ENCODE measurements around the gene SLC66A2. TPM values are rescaled to one million over a fixed set of nuclear protein-coding genes. Genes with fewer than 3 reads are reported as not detected.

SLC66A2 gene
- total RNA-seq, 1 donor from 2014 or later, result 52.9 TPM

GRCh38 chr18:79933765-79934164 lies 17.7 kb downstream of the SLC66A2 start:
- TF ChIP-seq CTCF (IDR thresholded peaks at IDR 0.05), result no peak
- H3K9me3 ChIP-seq, result peaks cover 23 to 53% of the 10 kb centered on the region in 2 donors
- no peak overlapping the region for H3K27ac ChIP-seq
- intact Hi-C loops (cut with DNase I), result no loop called here
- H3K4me3 ChIP-seq, result no peak overlapping the region
- peaks cover 20 to 63% of the 10 kb centered on the region in 2 donors for H3K36me3 ChIP-seq
- no peaks in the 10 kb centered on the region for H3K4me1 ChIP-seq
- no peaks in the 10 kb centered on the region for H3K27me3 ChIP-seq
- peak in 1 of 2 donors; percentile 18 for DNase-seq (ENCODE audit: low spot score in 2 of 2)

- no peak overlapping the region for H3K27ac ChIP-seq
- intact Hi-C loops (cut with DNase I), result no loop called here
- no peak for TF ChIP-seq CTCF (IDR thresholded peaks at IDR 0.05)
- H3K27me3 ChIP-seq, result no peaks in the 10 kb centered on the region
- no peaks in the 10 kb centered on the region for H3K4me1 ChIP-seq
- H3K4me3 ChIP-seq, result no peak overlapping the region
- peaks cover 23 to 53% of the 10 kb centered on the region in 2 donors for H3K9me3 ChIP-seq
- no peak for DNase-seq (ENCODE audit: low spot score in 2 of 2)
- H3K36me3 ChIP-seq, result peaks cover 22 to 64% of the 10 kb centered on the region in 2 donors
These were observed 18.5 kb downstream of the SLC66A2 start for GRCh38 chr18:79932907-79933306.

GRCh38 chr18:79931475-79931874 lies 20.0 kb downstream of the SLC66A2 start:
- intact Hi-C loops (cut with DNase I), result no loop called here
- Histone ChIP-seq H3K9me3 (peaks cover 23 to 53% of the 10 kb centered on the region in 2 donors), H3K4me3 (no peak overlapping the region), H3K27ac (no peak overlapping the region), H3K36me3 (peaks cover 26 to 53% of the 10 kb centered on the region in 2 donors), H3K4me1 (no peaks in the 10 kb centered on the region), H3K27me3 (no peaks in the 10 kb centered on the region)
- TF ChIP-seq CTCF (IDR thresholded peaks at IDR 0.05), result no peak
- no peak for DNase-seq (ENCODE audit: low spot score in 2 of 2)

- no peak overlapping the region for H3K27ac ChIP-seq
- no peaks in the 10 kb centered on the region for H3K4me1 ChIP-seq
- H3K36me3 ChIP-seq, result peaks cover 24 to 42% of the 10 kb centered on the region in 2 donors
- H3K27me3 ChIP-seq, result no peaks in the 10 kb centered on the region
- DNase-seq (ENCODE audit: low spot score in 2 of 2), result no peak
- no peak for TF ChIP-seq CTCF (IDR thresholded peaks at IDR 0.05)
- peaks cover 23 to 53% of the 10 kb centered on the region in 2 donors for H3K9me3 ChIP-seq
- H3K4me3 ChIP-seq, result no peak overlapping the region
- intact Hi-C loops (cut with DNase I), result no loop called here
These were observed 21.3 kb downstream of the SLC66A2 start for GRCh38 chr18:79930020-79930642.

- Histone ChIP-seq H3K4me3 (no peak overlapping the region), H3K4me1 (no peaks in the 10 kb centered on the region), H3K27me3 (no peaks in the 10 kb centered on the region), H3K27ac (no peak overlapping the region), H3K36me3 (peaks cover 20 to 37% of the 10 kb centered on the region in 2 donors), H3K9me3 (peaks cover 23 to 45% of the 10 kb centered on the region in 2 donors)
- TF ChIP-seq CTCF (IDR thresholded peaks at IDR 0.05), result no peak
- intact Hi-C loops (cut with DNase I), result no loop called here
- peak in 1 of 2 donors; percentile 40 for DNase-seq (ENCODE audit: low spot score in 2 of 2)
These were observed 22.9 kb downstream of the SLC66A2 start for GRCh38 chr18:79928563-79928960.

All from ascending aorta (tissue), 2 donors.